ENCODE results near the gene DZIP3. TPM values are rescaled to one million over a fixed set of nuclear protein-coding genes. Genes with fewer than 3 reads are reported as not detected.

The DZIP3 gene
- polyA plus RNA-seq, 1 donor, result 18.0 TPM

DNA sequence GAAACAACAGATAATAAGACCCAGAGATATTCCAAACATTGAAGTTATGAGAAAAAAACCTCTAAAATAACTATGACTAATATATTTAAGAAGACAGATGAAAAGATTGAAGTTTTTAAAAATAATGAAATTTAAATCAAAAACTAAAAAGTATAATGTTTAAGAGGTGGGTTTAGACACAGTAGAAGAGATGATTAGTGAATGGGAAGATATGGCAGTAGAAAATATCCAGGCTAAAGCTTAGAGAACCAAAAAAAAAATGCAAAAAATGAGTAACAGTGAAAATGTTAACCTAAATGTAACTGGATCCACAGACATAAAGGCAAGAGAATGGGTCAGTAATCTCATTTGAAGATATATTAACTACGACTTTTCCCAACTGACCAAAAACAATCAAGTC, 115.5 kb downstream of the DZIP3 start:
- DNase-seq (ENCODE audit: low read depth), result no peak

DNA sequence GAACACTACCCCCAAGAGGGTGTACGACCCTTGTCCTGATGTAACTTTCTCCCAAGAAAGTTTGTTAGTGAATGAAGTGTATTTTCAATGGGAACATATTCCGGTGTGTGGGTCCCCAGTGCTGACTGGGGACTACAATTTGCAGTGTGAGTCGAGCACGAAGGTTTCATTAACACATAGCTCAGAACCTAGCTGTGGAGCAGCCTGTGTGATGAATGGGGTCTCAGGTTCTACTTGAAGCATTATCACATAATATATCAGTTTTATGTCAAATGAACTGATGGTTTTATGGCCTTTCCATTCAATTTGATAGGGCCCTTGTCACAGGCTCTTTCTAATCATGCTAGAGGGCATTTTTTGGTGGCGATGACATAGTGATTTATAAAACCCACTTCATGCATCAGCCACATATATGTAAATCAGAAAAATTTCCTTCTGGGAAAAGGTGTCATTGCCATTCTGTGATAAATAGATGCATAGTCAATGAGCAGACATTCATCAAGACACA, 123.5 kb downstream of the DZIP3 start:
- DNase-seq (ENCODE audit: low read depth), result no peak

DNA sequence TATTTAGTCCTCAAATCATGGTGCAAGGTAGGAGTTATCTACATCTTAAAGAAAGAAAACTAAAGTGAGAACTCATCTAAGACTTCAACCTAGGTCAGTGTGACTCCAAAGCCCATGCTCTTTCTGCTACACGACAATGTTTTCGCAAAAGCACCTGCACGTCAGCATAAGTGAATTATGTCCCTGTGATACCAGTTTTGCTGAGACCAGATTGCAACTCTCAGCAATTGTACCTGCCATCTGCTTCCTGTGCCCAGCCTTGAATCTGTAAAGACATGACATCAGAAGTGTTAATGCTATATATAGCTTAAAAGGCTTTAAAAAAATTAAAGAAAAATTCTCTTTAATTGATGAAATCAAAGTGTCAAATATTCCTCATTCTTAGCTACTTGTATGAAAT, 124.3 kb downstream of the DZIP3 start:
- no peak for DNase-seq (ENCODE audit: low read depth)

DNA sequence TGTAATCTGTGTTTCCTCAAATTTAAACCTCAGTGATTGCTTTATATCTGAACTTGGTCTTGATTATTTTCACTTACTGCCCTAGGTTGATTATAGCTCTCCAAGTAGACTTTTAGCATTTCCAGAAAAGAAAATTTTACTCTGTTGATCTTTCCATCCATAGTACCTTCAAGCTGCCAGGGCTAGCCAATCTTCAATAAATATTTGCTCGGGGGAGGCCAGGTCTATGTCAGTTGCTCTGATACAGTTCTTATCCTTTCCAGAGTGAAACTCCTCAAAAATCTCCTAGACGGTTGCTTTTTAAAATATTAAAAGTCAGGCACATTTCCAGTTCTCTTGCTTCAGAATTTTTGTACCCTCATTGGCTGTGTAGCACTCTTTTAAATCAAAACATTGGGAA, 128.9 kb downstream of the DZIP3 start:
- DNase-seq (ENCODE audit: low read depth), result no peak

DNA sequence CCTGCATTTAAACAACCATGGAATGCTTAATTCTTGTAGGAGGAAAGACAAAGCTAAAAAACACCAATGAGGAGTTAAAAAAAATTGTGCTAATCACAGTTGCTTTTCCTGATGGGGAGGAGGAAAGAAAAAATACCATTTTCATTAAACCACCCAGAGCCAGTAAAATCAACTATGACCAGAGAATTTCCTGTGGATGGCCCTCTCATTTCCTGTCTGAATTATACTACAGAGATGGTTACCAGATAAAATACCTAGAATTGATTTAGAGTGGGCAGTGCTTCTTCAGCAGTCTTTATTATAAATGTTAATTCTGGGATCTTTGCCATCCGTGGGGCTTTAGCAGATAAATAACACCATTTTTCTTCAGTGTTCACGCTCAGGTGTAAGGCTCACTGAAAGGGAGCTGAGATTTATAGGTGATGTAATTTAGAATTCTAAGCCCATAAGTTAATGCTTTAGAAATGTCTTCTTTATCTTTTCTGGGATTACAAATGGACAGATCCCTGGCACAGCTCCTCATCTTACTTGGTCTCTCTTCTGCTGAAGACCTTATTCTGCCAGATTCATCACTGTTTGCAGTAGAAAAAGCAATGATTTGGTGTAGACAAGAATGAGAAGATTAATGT, 129.8 kb downstream of the DZIP3 start:
- no peak for DNase-seq (ENCODE audit: low read depth)

DNA sequence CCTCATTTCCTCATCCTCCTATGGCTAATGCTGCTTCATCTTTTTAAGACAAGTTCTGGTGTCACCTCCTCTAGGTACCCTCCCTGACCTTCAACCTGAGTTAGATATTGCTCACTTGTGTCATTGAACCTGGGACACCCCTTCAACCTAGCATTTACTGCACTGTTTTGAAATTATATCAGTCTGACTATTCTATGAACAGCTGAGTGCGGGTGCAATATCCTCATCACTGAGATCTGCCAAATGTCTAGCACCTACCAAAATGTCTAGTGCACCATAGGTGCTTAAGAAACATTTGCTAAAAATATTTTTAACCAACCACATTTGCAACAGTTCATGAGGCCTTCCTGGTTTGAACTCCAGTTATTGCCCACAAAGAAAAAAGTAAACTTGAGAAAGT, 133.2 kb downstream of the DZIP3 start:
- DNase-seq (ENCODE audit: low read depth), result no peak

DNA sequence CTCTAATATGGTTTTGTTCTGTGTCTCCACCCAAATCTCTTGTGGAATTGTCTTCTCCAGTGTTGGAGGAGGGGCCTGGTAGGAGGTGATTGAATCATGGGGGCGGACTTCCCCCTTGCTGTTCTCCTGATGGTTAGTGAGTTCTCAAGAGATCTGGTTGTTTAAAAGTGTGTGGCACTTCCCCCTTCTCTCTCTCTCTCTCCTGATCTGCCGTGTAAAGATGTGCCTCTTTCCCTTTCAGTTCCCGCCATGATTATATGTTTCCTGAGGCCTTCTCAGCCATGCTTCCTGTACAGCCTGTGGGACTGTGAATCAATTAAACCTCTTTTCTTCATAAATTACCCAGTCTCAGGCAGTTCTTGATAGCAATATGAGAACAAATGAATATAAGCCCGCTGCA, 134.6 kb downstream of the DZIP3 start:
- no peak for DNase-seq (ENCODE audit: low read depth)

DNA sequence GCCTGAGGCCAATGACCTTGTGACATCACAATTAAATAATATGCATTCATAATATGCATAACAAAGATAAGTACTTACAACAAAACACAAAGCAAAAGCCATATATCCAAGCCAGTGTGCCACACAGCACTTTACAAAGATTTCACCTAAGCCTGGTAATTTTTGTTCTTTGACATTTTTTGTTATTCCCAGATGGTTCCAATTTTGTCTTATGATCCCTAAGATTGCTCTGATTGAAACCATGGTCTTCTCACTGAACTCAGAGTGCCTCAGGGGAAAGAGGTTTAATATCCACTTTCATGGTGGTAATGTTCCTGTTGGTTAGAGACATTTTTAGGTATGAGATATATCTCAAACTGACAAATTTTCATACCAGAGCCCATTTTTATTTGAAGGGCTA, 138.6 kb downstream of the DZIP3 start:
- no peak for DNase-seq (ENCODE audit: low read depth)

DNA sequence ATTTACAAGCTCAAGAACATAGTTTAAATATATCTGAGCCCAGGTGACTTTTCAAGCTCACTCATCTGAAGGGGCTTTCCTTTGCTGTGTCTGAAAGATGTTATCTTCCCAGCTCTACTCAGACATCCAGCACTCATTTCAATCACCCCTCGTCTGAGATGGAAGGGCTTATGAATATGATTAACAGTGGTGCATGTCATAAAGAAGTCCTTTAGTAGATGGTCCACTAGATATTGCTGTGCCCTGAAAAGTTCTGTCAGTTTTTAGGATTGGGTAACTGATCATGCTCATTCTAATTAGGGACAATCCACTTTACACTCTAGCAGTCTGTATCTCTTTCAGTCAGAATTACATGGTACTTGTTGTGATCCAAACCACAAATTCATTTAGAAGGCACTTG, 139.4 kb downstream of the DZIP3 start:
- no peak for DNase-seq (ENCODE audit: low read depth)

DNA sequence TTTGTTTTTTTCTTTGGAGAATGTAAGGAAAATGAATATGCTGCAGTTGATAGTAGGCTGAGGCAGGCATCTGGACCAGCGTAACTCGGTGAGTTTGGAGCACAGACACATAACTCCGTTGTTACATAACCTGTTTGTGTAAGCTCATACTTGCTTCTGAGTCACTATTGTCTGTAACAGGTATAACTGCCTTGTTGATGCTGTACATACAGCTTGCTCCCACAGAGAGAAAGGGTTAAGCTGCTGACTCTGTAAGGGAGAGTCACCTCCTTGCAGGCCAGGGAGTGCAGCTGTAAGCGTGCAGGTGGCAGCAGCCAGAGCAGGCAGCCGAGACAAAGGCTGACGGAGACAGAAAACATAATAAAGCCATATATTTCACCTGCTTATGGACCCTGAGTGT, 147.3 kb downstream of the DZIP3 start:
- no peak for DNase-seq (ENCODE audit: low read depth)

DNA sequence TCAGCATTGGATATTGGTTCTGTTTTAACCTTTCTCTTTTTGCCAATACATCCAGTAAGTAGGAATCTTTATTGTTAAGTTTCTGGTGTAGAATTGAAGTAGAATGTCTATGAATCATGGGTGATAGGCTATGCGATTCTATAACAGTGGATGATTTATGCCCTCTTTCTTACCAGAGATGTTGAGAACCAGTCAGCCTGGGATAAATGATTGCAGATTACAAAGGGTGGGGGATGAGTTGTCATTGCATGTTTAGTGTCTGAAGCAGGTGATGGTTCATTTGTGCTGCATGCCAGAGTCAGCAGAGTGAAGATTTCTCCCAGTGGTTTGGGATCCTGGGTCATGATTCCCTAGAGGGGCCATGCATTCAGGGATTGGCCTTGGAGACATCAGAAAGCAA, 153.4 kb downstream of the DZIP3 start:
- no peak for DNase-seq (ENCODE audit: low read depth)

Other genes starting within 250 kb of the DZIP3 start
- gene MYH15, start 79.1 kb upstream of the DZIP3 start, polyA plus RNA-seq (ENCODE audit: insufficient read length), result 0.67 TPM
- 7.5 TPM for gene CIP2A, start 284 bp upstream of the DZIP3 start, polyA plus RNA-seq (ENCODE audit: insufficient read length)
- not detected for gene RETNLB, start 167.7 kb downstream of the DZIP3 start, polyA plus RNA-seq (ENCODE audit: insufficient read length)
- gene TRAT1, start 233.1 kb downstream of the DZIP3 start, polyA plus RNA-seq (ENCODE audit: insufficient read length), result not detected